IMR-90 (cell line): ENCODE data around the gene NUDT3. TPM values are rescaled to one million over a fixed set of nuclear protein-coding genes. Genes with fewer than 3 reads are reported as not detected.

ENCODE experiments used
- ATAC-seq: fragments of 200-7000 bp; cut with Tn5 transposase; 2 replicates; pipeline ENCODE4 v1.9.1; 2020; ENCODE audit warnings: low read depth, mild to moderate bottlenecking, moderate library complexity
- BruUV-seq: library from RNA; stranded (reverse); fragments of 400-500 nt; replicated peaks from 2 replicates; lab custom pipeline; 2021; lab: Mats Ljungman, UMichigan
- CTCF ChIA-PET: fragments of 300-600 bp; formaldehyde crosslinking; extraction: SDS; loops from one replicate; lab custom pipeline; 2021; ENCODE audit warnings: antibody characterized with exemption; lab: Yijun Ruan, JAX
- POLR2A ChIA-PET: fragments of 300-600 bp; sonication (Branson Sonifier 250); formaldehyde crosslinking; loops from one replicate; lab custom pipeline; 2022; ENCODE audit warnings: antibody characterized with exemption; ENCODE audit not compliant: unreplicated experiment; lab: Charles Lee
- DNase-seq: peaks from one replicate; pipeline ENCODE4 v3.0.0; 2013
- H2AFZ ChIP-seq: replicated peaks from 2 replicates; pipeline ENCODE3; 2013; ENCODE audit warnings: low read length, mild to moderate bottlenecking; ENCODE audit not compliant: poor library complexity
- H2AK5ac ChIP-seq: 2 replicates; pipeline ENCODE4 v1.6.1; 2013; ENCODE audit warnings: low read depth, low read length, inconsistent platforms
- H2AK9ac ChIP-seq: replicated peaks from 2 replicates; pipeline ENCODE3; 2013; ENCODE audit warnings: mild to moderate bottlenecking, low read depth, low read length, moderate library complexity; ENCODE audit not compliant: poor library complexity
- H2BK120ac ChIP-seq: 2 replicates; pipeline ENCODE4 v1.6.1; 2013; ENCODE audit warnings: low read depth, low read length, inconsistent platforms
- H2BK15ac ChIP-seq: 3 replicates; pipeline ENCODE4 v1.6.1; 2013; ENCODE audit warnings: low read depth, low read length, inconsistent platforms
- H2BK20ac ChIP-seq: 2 replicates; pipeline ENCODE4 v1.6.1; 2013; ENCODE audit warnings: low read depth, mild to moderate bottlenecking, inconsistent platforms, low read length, moderate library complexity
- H2BK5ac ChIP-seq: 2 replicates; pipeline ENCODE4 v1.6.1; 2013; ENCODE audit warnings: mild to moderate bottlenecking, low read depth, low read length, inconsistent platforms; ENCODE audit not compliant: poor library complexity, severe bottlenecking
- H3K14ac ChIP-seq: replicated peaks from 2 replicates; pipeline ENCODE4 v1.6.1; 2013; ENCODE audit warnings: low read depth, low read length, inconsistent platforms
- H3K18ac ChIP-seq: 2 replicates; pipeline ENCODE4 v1.6.1; 2013; ENCODE audit warnings: low read depth, low read length, control low read depth
- H3K23ac ChIP-seq: 2 replicates; pipeline ENCODE4 v1.6.1; 2013; ENCODE audit warnings: low read depth, low read length, inconsistent platforms
- H3K27ac ChIP-seq: 2 replicates; pipeline ENCODE4 v1.5.1; 2013; ENCODE audit warnings: mild to moderate bottlenecking, control low read depth, low read length; ENCODE audit not compliant: insufficient read depth
- H3K27me3 ChIP-seq: 2 replicates; pipeline ENCODE4 v1.6.1; 2013; ENCODE audit warnings: low read length; ENCODE audit not compliant: control insufficient read depth, insufficient read depth
- H3K36me3 ChIP-seq: 2 replicates; pipeline ENCODE4 v1.6.1; 2013; ENCODE audit warnings: low read length, mixed read lengths; ENCODE audit not compliant: control insufficient read depth, insufficient read depth
- H3K4ac ChIP-seq: 2 replicates; pipeline ENCODE4 v1.6.1; 2013; ENCODE audit warnings: low read depth, low read length, inconsistent platforms
- H3K4me1 ChIP-seq: 2 replicates; pipeline ENCODE4 v1.6.1; 2013; ENCODE audit warnings: low read length, mixed read lengths; ENCODE audit not compliant: control insufficient read depth, insufficient read depth
- H3K4me2 ChIP-seq: 2 replicates; pipeline ENCODE4 v1.6.1; 2013; ENCODE audit warnings: low read depth, mild to moderate bottlenecking, control low read depth, low read length, moderate library complexity
- H3K4me3 ChIP-seq: 2 replicates; pipeline ENCODE4 v1.5.1; 2013; ENCODE audit warnings: low read depth, mild to moderate bottlenecking, control low read depth, low read length, moderate library complexity; ENCODE audit not compliant: insufficient read depth
- H3K56ac ChIP-seq: 2 replicates; pipeline ENCODE4 v1.6.1; 2013; ENCODE audit warnings: low read length, inconsistent platforms; ENCODE audit not compliant: insufficient read depth; ENCODE audit errors: extremely low read depth
- H3K79me1 ChIP-seq, 2 experiments: 2 replicates each; pipeline ENCODE4 v1.6.1; 2013; ENCODE audit warnings: low read length in 2 of 2, inconsistent platforms in 1 of 2, low read depth in 1 of 2
- H3K9ac ChIP-seq: 2 replicates; pipeline ENCODE4 v1.6.1; 2013; ENCODE audit warnings: low read depth, low read length, control low read depth
- H3K9me1 ChIP-seq: 2 replicates; pipeline ENCODE4 v1.6.1; 2013; ENCODE audit warnings: low read length, inconsistent platforms; ENCODE audit not compliant: insufficient read depth
- H3K9me3 ChIP-seq: 2 replicates; pipeline ENCODE4 v1.6.1; 2013; ENCODE audit warnings: low read length; ENCODE audit not compliant: control insufficient read depth, insufficient read depth
- H4K20me1 ChIP-seq: 2 replicates; pipeline ENCODE4 v1.6.1; 2013; ENCODE audit warnings: low read length, inconsistent platforms; ENCODE audit not compliant: insufficient read depth
- H4K5ac ChIP-seq: 2 replicates; pipeline ENCODE4 v1.6.1; 2013; ENCODE audit warnings: mild to moderate bottlenecking, low read depth, low read length, control low read depth
- H4K8ac ChIP-seq, 2 experiments: 2 replicates each; pipeline ENCODE4 v1.6.1; 2013; ENCODE audit warnings: low read depth in 2 of 2, low read length in 2 of 2, control low read depth in 1 of 2, inconsistent platforms in 1 of 2
- H4K91ac ChIP-seq: 2 replicates; pipeline ENCODE4 v1.6.1; 2013; ENCODE audit warnings: low read depth, low read length, inconsistent platforms; ENCODE audit not compliant: insufficient read depth
- BHLHE40 ChIP-seq: fragments of 150-350 bp; IDR thresholded peaks from 2 replicates; pipeline ENCODE4 v1.6.1; 2016; ENCODE audit warnings: mild to moderate bottlenecking, low read depth, low read length
- CEBPB ChIP-seq: IDR thresholded peaks from 2 replicates; pipeline ENCODE4 v1.6.1; 2012; ENCODE audit warnings: low read depth, low read length, improper control_type of control experiment
- ELK1 ChIP-seq: fragments of 150-350 bp; IDR thresholded peaks from 2 replicates; pipeline ENCODE4 v1.6.1; 2016; ENCODE audit warnings: low read depth, mild to moderate bottlenecking, low read length, moderate library complexity, borderline replicate concordance
- FOS ChIP-seq: fragments of 150-350 bp; IDR thresholded peaks from 2 replicates; pipeline ENCODE4 v1.6.1; 2016; ENCODE audit warnings: low read depth, low read length
- MAFK ChIP-seq: IDR thresholded peaks from 2 replicates; pipeline ENCODE4 v1.6.1; 2012; ENCODE audit warnings: low read depth, low read length, improper control_type of control experiment
- MAZ ChIP-seq: IDR thresholded peaks from 2 replicates; pipeline ENCODE4 v1.6.1; 2012; ENCODE audit warnings: low read depth, mild to moderate bottlenecking, low read length, improper control_type of control experiment, moderate library complexity, borderline replicate concordance
- MXI1 ChIP-seq: IDR thresholded peaks from 2 replicates; pipeline ENCODE4 v1.6.1; 2012; ENCODE audit warnings: low read depth, mild to moderate bottlenecking, low read length, moderate library complexity, borderline replicate concordance
- NFE2L2 ChIP-seq: fragments of 150-350 bp; IDR thresholded peaks from 2 replicates; pipeline ENCODE4 v1.6.1; 2016; ENCODE audit warnings: low read depth, mild to moderate bottlenecking, low read length
- POLR2A ChIP-seq: IDR thresholded peaks from 2 replicates; pipeline ENCODE4 v1.6.1; 2012; ENCODE audit warnings: mild to moderate bottlenecking, low read depth, low read length
- RAD21 ChIP-seq: IDR thresholded peaks from 2 replicates; pipeline ENCODE4 v1.6.1; 2012; ENCODE audit warnings: low read length, improper control_type of control experiment
- RCOR1 ChIP-seq: IDR thresholded peaks from 2 replicates; pipeline ENCODE4 v1.6.1; 2012; ENCODE audit warnings: mild to moderate bottlenecking, low read length, improper control_type of control experiment; ENCODE audit not compliant: insufficient replicate concordance
- RFX5 ChIP-seq: IDR thresholded peaks from 2 replicates; pipeline ENCODE4 v1.8.0; 2012; ENCODE audit warnings: low read depth, mild to moderate bottlenecking, low read length, moderate library complexity
- SMC3 ChIP-seq: fragments of 150-350 bp; IDR thresholded peaks from 2 replicates; pipeline ENCODE4 v1.6.1; 2016; ENCODE audit warnings: low read depth, mild to moderate bottlenecking, antibody characterized with exemption, low read length, moderate library complexity
- WGBS, 2 experiments: methylation state at CpG; one replicate each; pipeline versions ENCODE4 v1.1.5 to v1.1.7; 2013; ENCODE audit warnings: missing lambda C conversion rate in 2 of 2; ENCODE audit not compliant: insufficient read length in 1 of 2; ENCODE audit errors: extremely low coverage in 2 of 2; 5-methylcytosine and 5-hydroxymethylcytosine counted together
- dilution Hi-C: fragments of 300-500 bp; cut with HindIII; formaldehyde crosslinking; loops from one replicate; pipeline ENCODE4 v1.14.3; 2018; ENCODE audit warnings: low sequenced_read_pairs; ENCODE audit not compliant: unreplicated experiment
- in situ Hi-C: fragments of 300-500 bp; cut with MboI; formaldehyde crosslinking; loops from 3 replicates; pipeline ENCODE4 v1.14.3; 2019; ENCODE audit warnings: low sequenced_read_pairs, inconsistent platforms, mixed read lengths
- intact Hi-C: fragments of 100-400 bp; cut with micrococcal nuclease; formaldehyde crosslinking; loops from 2 replicates; pipeline ENCODE4 v1.10.0; 2022
- polyA plus RNA-seq, 3 experiments: library from polyadenylated mRNA; depleted of rRNA; stranded (reverse); fragments of >200 nt; gene quantifications; 2 replicates each; pipeline ENCODE4 v1.2.3, GENCODE V29; 2012; ENCODE audit warnings: low replicate concordance in 1 of 3
- total RNA-seq: library from RNA; depleted of rRNA; stranded (reverse); fragments of >200 nt; gene quantifications from 2 replicates; pipeline ENCODE4 v1.2.3, GENCODE V29; 2012

The NUDT3 gene
- total and polyA plus RNA-seq, 2 of the 4 experiments (the other 2 are of a cell fraction) = 10.1 to 17.2 TPM

DNA sequence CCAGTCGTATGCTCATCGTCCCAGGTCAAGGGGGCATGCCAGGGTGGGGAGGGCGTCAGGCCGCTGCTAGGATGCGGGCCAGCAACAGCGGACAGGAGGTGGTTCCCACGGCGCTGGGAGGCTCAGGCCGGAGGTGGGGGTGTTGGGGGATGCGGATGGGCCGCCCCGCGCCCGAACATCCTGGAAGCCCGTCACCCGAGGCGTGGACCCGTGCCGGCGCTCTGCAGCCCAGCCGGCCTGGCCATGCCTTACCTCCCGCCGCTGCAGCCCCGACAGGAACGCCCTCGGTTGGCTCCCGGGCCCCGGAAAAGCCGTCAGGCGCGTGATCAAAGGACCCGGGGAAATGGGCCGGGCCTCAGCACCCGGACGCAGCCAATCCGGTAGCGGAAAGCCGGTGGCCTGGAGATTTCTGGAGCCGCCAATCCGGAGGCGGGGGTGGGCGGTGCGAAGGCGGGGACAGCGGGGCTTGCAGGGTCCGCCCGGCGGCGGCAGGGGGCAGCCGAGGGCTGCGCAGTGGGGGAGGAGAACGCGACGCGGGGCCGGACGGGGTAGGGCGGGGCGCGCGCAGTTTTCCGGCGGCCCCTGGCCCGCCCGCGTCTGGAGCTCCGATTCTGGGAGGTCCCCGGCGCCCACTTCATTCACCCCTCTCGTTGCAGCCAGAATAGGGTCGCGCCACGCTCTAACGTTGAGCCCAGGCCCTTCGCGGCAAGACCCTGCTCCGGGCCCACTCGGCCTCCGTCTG lies 143.6 kb downstream of the NUDT3 start, which contains the start of gene SMIM29 (continued):
- no peak for TF ChIP-seq ELK1

- peak overlapping the region; percentile 85 for H2AFZ ChIP-seq
- dilution Hi-C loops = no loop called here
- ATAC-seq = peak; percentile 10
- H3K56ac ChIP-seq = peak overlapping the region; percentile 37; the same call in 1 of the 2 replicates
- peak overlapping the region; percentile 88 for H3K4me2 ChIP-seq
- H4K91ac ChIP-seq = peak overlapping the region; percentile 35
- H3K4me3 ChIP-seq = peak overlapping the region; percentile 58
- H3K4ac ChIP-seq = peak overlapping the region; percentile 90
- no peaks in the 10 kb centered on the region for H3K27me3 ChIP-seq
- peak overlapping the region; percentile 38 for H4K5ac ChIP-seq
- intact Hi-C loops = loop anchor here (2.0 kb wide), 3 partner anchors 51 to 167 kb away; no protein-coding TSS in a partner anchor
- H3K4me1 ChIP-seq = peaks cover 16% of the 10 kb centered on the region
- H2BK5ac ChIP-seq = peak overlapping the region; percentile 68
- WGBS, 2 experiments = 2% methylated on average over 11 of the region's 17 CpGs; no CpG with 5 or more reads in 1 of the 2 experiments
- H3K79me1 ChIP-seq = peaks cover 5 to 43% of the 10 kb centered on the region in 2 experiments; a peak in 3 of 4 replicates
- peak overlapping the region; percentile 76 for H3K9ac ChIP-seq
- H3K9me3 ChIP-seq = no peaks in the 10 kb centered on the region
- H2BK20ac ChIP-seq = peak overlapping the region; percentile 10; the same call in 1 of the 2 replicates
- H2BK120ac ChIP-seq = peak overlapping the region; percentile 52
- peak overlapping the region; percentile 84 for H3K14ac ChIP-seq
- peaks cover 9% of the 10 kb centered on the region for H3K36me3 ChIP-seq
- peaks cover 7% of the 10 kb centered on the region for H3K9me1 ChIP-seq
- H4K8ac ChIP-seq = peak overlapping the region; percentile 19 to 68; a peak in 2 of 4 replicates
- peaks cover 9% of the 10 kb centered on the region for H4K20me1 ChIP-seq
- DNase-seq = peak; percentile 18
- H2BK15ac ChIP-seq = peak overlapping the region; percentile 3; the same call in 1 of the 3 replicates
- H3K18ac ChIP-seq = peak overlapping the region; percentile 16
- H2AK9ac ChIP-seq = peak overlapping the region; percentile 94
- peak overlapping the region; percentile 77 for H3K23ac ChIP-seq
- CTCF ChIA-PET = interaction anchor here (0.6 to 0.7 kb wide), 2 partner anchors 167 to 1022 kb away, joined by 3 read pairs; no protein-coding TSS in a partner anchor
- in situ Hi-C loops = loop anchor here (5.0 to 10.0 kb wide), 2 partner anchors 159 to 357 kb away; no protein-coding TSS in a partner anchor
- BruUV-seq = no TSS peak
- H2AK5ac ChIP-seq = peak overlapping the region; percentile 93
- peak overlapping the region; percentile 77 for H3K27ac ChIP-seq
- POLR2A ChIA-PET = interaction anchor here (0.5 to 1.7 kb wide), 3 partner anchors 166 to 407 kb away, joined by 3 to 8 read pairs (median 3); no protein-coding TSS in a partner anchor
- no peak; the same call in 1 of the 2 replicates for TF ChIP-seq POLR2A
- no peak for TF ChIP-seq RAD21
- no peak for TF ChIP-seq SMC3
- TF ChIP-seq MAFK = no peak
- no peak for TF ChIP-seq MAZ
- TF ChIP-seq BHLHE40 = no peak
- TF ChIP-seq NFE2L2 = no peak
- TF ChIP-seq RCOR1 = no peak
- no peak for TF ChIP-seq RFX5
- no peak for TF ChIP-seq MXI1
- no peak for TF ChIP-seq CEBPB
- no peak for TF ChIP-seq ELK1
- TF ChIP-seq FOS = no peak
Measured at GRCh38 chr6:34248198-34248726, 144.2 kb downstream of the NUDT3 start.
